GM12801 (cell line): ENCODE results near the gene PRKG2.

Experiments used
- TF ChIP-seq, protein P1 (sequence below): IDR thresholded peaks from one replicate; pipeline ENCODE4 v1.5.1; 2011; ENCODE audit warnings: control low read depth; ENCODE audit not compliant: insufficient read length; ENCODE audit errors: extremely low read depth

Gene PRKG2

DNA sequence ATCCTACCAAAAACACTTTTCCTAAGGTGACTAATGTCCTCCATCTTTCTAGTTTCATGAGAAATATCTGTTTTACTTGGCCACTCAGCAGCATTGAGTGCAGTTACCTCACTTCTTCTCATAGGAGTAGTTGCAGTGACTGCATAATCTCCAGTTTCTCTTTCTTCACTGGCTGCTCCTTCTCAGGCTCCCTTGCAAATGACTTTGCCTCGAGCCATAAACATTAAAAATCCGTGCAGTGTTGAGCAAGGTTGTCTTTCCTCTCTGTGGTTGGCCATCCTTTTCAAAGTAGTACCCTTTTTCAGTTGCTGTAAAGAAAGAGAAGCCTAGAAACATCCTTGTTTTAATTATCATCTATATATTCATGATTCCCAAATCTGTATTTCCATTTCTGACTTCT lies 10.2 kb upstream of the PRKG2 start:
- TF ChIP-seq, protein P1, sequence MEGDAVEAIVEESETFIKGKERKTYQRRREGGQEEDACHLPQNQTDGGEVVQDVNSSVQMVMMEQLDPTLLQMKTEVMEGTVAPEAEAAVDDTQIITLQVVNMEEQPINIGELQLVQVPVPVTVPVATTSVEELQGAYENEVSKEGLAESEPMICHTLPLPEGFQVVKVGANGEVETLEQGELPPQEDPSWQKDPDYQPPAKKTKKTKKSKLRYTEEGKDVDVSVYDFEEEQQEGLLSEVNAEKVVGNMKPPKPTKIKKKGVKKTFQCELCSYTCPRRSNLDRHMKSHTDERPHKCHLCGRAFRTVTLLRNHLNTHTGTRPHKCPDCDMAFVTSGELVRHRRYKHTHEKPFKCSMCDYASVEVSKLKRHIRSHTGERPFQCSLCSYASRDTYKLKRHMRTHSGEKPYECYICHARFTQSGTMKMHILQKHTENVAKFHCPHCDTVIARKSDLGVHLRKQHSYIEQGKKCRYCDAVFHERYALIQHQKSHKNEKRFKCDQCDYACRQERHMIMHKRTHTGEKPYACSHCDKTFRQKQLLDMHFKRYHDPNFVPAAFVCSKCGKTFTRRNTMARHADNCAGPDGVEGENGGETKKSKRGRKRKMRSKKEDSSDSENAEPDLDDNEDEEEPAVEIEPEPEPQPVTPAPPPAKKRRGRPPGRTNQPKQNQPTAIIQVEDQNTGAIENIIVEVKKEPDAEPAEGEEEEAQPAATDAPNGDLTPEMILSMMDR, result no peak

DNA sequence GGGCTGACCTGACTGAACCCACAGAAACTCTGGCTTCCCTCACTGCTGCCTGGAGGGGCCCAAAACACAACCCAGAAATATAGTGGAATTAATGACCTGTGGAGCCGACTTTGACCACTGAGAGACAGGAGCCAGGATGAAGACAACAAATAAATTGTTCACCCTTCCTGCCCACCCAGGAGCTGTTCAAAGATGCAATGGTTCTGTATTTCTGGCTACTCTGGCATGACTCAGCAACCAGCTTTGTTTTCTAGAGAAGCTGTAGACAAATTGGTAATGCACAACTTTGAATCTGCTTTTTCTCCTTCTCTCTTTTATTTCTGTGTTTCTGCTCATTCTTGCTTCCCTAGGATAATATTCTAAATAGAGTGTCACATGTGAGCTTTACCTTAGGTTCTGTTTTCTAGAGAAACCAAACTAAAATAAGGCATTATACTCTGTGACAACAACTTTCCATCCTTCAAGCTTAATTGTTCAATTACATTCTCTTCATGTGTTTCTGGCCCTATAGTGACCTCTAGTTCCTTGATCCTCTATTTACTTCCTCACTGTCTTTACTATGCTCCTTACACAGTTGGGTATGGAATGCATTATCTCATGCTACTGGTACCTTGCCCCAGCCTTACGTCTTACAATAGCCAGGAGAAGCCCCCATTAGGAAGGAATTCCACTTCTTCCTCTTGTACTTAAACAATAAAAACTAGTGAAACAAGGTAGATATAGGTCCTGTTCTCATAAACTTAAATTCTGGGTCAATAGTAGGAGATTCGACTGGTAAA lies 6.5 kb upstream of the PRKG2 start:
- TF ChIP-seq, protein P1, result no peak

DNA sequence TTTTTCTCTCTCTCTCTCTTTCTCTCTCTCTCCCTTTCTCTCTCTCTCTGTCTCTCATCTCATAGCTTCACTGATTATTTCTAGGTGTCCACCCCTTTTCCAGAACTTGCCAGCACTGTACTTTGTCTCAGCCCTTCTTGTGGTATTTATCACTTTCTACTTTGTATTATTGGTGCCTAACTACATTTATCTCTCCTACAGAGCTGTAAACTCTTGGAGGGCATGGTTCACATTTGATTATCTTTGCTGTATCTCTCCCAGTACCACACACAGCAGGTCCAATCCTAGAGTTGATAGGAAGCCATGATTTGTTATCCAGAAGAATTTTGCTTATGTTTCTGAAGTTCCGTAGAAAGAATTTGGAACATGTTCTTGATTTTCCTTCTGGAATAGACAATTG lies 5.2 kb upstream of the PRKG2 start:
- TF ChIP-seq, protein P1, result no peak

DNA sequence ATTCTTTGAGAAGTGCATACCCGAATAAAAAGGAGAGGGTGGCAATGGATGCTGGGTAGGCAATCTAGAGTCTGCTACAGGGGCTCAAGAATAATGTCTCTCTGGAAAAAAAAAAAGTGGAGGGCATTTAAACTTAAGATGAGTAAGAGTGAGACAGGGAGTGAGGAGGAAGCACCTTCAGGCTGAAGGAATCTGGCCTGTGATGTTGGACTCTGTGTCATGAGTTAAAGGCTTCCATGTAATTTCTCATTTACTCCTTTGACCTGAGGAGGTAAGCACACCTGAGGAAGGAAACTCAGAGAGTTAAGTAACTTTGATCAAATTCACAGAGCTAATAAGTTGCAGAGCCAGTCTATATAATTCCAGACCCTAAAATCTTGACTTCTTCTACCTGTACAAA lies 3.2 kb upstream of the PRKG2 start:
- TF ChIP-seq, protein P1, result no peak

DNA sequence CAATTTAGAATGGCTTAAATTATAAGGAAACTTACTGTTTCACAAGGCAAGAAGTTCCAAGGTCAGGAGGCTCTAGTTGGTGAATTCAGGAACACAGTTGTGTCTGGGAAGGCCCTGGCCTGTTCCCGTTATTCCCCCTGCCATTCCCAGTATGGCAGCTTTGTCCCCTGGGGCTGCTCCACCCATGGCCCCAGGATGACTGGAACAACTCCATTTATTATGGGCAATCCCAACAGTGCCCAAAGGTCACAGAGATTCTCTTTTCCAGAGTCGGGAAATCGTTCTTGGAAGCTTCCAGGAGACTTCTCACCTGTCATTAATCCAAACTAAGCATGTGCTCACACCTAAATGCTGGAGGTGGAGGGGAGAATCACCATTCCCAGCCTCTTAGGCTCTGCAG lies 2.8 kb upstream of the PRKG2 start:
- TF ChIP-seq, protein P1, result no peak

DNA sequence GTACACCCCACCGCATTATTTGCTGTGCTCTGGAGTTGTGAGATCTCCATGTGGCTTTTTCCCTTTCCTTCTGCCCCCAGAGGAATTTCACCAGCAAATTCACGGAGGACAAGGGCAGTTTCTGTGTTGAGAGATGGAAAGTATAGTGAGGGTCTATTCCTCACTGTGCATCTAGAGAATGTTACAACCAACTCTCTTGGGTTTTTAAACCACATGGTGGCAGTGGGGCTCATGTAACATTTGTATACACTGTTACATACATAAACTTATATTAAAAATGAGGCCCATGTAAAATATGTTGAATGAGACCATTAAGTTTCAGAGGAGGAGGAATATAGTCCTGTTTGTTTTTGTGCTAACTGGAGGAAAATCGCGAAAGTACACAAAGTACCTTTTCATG lies 909 bp upstream of the PRKG2 start:
- TF ChIP-seq, protein P1, result no peak

DNA sequence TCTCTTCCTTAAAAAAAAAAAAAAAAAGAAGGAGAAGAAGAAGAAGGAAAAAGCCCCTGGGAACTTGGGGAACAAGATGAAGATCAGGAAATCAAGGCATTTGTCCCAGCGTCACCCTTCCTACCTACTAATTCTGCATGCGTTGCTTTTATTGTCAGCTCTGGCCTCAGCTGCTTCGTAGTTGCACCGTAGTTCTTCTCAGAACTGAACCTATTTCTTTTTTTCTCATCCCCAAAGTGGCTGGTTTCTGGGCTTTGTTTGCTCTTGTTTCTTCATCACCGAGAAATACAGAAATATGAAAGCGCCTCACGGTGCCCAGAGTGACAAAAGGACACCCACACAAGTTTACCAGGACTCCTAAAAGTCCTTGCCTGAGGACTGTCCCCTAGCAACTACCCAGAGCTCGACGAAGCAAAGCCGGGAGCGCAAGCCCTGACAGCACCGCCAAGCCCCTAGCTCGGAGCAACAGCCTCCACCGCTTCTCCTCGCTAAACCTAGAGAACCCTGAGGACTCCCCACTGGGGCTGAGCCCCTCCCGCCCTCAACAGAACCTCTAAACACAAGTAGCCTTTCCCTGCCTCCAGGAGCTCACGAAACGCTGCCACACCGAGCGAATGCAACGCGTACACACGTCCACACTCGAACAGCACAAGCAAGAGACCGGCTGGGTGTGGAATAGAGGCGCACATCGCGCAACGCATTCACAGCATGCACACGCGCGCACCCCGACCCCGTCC lies 710 bp downstream of the PRKG2 start:
- TF ChIP-seq, protein P1, result no peak
